GM12878 (cell line): ENCODE measurements around the gene LIMCH1.

Experiments
- CTCF ChIP-seq, 3 experiments: IDR thresholded peaks in 2 of 3; conservative IDR thresholded peaks in 1 of 3; 2 replicates each; pipeline ENCODE4 v1.5.1; 2011; ENCODE audit warnings: low read depth in 3 of 3, low read length in 3 of 3, mild to moderate bottlenecking in 3 of 3, control low read depth in 2 of 3, moderate library complexity in 2 of 3, inconsistent platforms in 1 of 3, mixed read lengths in 1 of 3; ENCODE audit not compliant: control insufficient read depth in 2 of 3, insufficient read depth in 1 of 3; ENCODE audit errors: extremely low read depth in 1 of 3
- EGR1 ChIP-seq, 2 experiments: IDR thresholded peaks; 1 replicate in 1 of 2; 2 replicates in 1 of 2; pipeline ENCODE4 v1.6.1; 2011 to 2012; ENCODE audit warnings: low read depth in 2 of 2, low read length in 2 of 2, borderline replicate concordance in 1 of 2, mild to moderate bottlenecking in 1 of 2, moderate library complexity in 1 of 2
- EZH2 ChIP-seq: IDR thresholded peaks from 2 replicates; pipeline ENCODE4 v1.6.1; 2012; ENCODE audit warnings: low read depth, mild to moderate bottlenecking, control low read depth, inconsistent platforms, low read length, borderline replicate concordance; ENCODE audit not compliant: control insufficient read depth
- GABPA ChIP-seq: IDR thresholded peaks from 2 replicates; pipeline ENCODE4 v1.6.1; 2014; ENCODE audit warnings: antibody characterized with exemption, low read depth, mild to moderate bottlenecking, inconsistent platforms
- IRF3 ChIP-seq: fragments of 450-650 bp; IDR thresholded peaks from 2 replicates; pipeline ENCODE4 v1.6.1; 2014; ENCODE audit warnings: mild to moderate bottlenecking
- MTA3 ChIP-seq: IDR thresholded peaks from 2 replicates; pipeline ENCODE4 v1.6.1; 2012; ENCODE audit warnings: low read length, inconsistent platforms, borderline replicate concordance
- NKRF ChIP-seq: fragments of 450-650 bp; conservative IDR thresholded peaks from 2 replicates; pipeline ENCODE4 v1.6.1; 2017; ENCODE audit warnings: mild to moderate bottlenecking, moderate library complexity
- POLR2AphosphoS5 ChIP-seq: IDR thresholded peaks from 2 replicates; pipeline ENCODE4 v1.6.1; 2011; ENCODE audit warnings: mild to moderate bottlenecking, low read length, inconsistent platforms
- RBBP5 ChIP-seq: fragments of 200-600 bp; sonication (generic); conservative IDR thresholded peaks from 2 replicates; pipeline ENCODE4 v1.6.1; 2016
- REST ChIP-seq: IDR thresholded peaks from 2 replicates; pipeline ENCODE4 v1.6.1; 2012; ENCODE audit warnings: mild to moderate bottlenecking, low read depth, low read length
- SMC3 ChIP-seq: IDR thresholded peaks from 2 replicates; pipeline ENCODE4 v1.6.1; 2011; ENCODE audit warnings: low read length, improper control_type of control experiment, borderline replicate concordance
- SP1 ChIP-seq: IDR thresholded peaks from one replicate; pipeline ENCODE4 v1.6.1; 2011; ENCODE audit warnings: low read depth, low read length
- USF2 ChIP-seq: IDR thresholded peaks from 2 replicates; pipeline ENCODE4 v1.6.1; 2011; ENCODE audit warnings: low read depth, low read length, improper control_type of control experiment, borderline replicate concordance

- TF ChIP-seq POLR2AphosphoS5 (no peak), EGR1 (IDR thresholded peaks at IDR 0.05; ENCODE audit: borderline replicate concordance in 1 of 2, low read depth in 2 of 2, low read length in 2 of 2) (no peak), CTCF (IDR thresholded peaks at IDR 0.05 in 2 of 3, conservative IDR thresholded peaks at IDR 0.05 in 1 of 3; ENCODE audit: control insufficient read depth in 2 of 3, extremely low read depth in 1 of 3, insufficient read depth in 1 of 3, low read depth in 3 of 3, low read length in 3 of 3) (no peak), SP1 (no peak), EZH2 (no peak), RBBP5 (no peak), GABPA (no peak), USF2 (no peak), IRF3 (no peak), SMC3 (no peak), REST (no peak), MTA3 (no peak), NKRF (no peak)
These were observed 108.9 kb downstream of the LIMCH1 start for GRCh38 chr4:41646862-41647261.
